ENCODE results near the gene SDK1. TPM values are rescaled to one million over a fixed set of nuclear protein-coding genes. Genes with fewer than 3 reads are reported as not detected.

The SDK1 gene
- total and polyA plus RNA-seq, 10 of the 15 experiments (the other 5 are each of a cell fraction or from before 2014, with no cell fraction given): 0.14 to 0.33 TPM; not detected in 8

DNA sequence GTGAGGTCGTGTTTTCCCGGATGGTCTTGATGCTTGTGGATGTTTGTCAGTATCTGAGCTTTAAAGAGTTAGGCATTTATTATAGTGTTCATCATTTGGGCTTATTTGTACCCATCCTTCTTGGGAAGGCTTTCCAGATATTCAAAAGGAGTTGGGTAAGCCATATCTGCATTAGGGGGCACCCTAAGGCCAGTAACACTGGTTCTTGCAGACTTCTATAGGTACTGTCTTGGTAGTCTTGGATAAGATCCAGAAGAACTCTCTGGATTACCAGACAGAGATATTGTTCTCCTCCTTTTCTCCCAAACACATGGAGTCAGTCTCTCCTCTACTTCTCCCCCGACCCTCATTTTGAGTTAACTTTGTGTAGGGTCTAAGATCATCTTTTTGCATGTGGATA lies 92.8 kb downstream of the SDK1 start:
- Histone ChIP-seq H3K4me2 (ENCODE audit: control insufficient read depth, insufficient read depth) (no peak overlapping the region), H3K79me2 (ENCODE audit: control insufficient read depth, insufficient read depth, low read length) (no peaks in the 10 kb centered on the region), H2AFZ (ENCODE audit: control insufficient read depth, low read depth, low read length) (no peak overlapping the region), H3K27ac (ENCODE audit: control insufficient read depth, insufficient read depth) (no peak overlapping the region), H3K9me3 (replicated peaks; ENCODE audit: control insufficient read depth, insufficient read depth, low read length) (no peaks in the 10 kb centered on the region), H4K20me1 (ENCODE audit: control insufficient read depth, insufficient read depth) (no peaks in the 10 kb centered on the region), H3K36me3 (ENCODE audit: control insufficient read depth in 2 of 2, insufficient read depth in 2 of 2, low read length in 1 of 2) (no peaks in the 10 kb centered on the region), H3K4me1 (ENCODE audit: control insufficient read depth, insufficient read depth, low read length) (no peaks in the 10 kb centered on the region), H3K9ac (ENCODE audit: control insufficient read depth, insufficient read depth, low read length) (no peak overlapping the region), H3K4me3 (no peak overlapping the region), H3K27me3 (replicated peaks in 1 of 2; ENCODE audit: control insufficient read depth in 2 of 2, insufficient read depth in 2 of 2, low read length in 1 of 2) (no peaks in the 10 kb centered on the region)
- in situ Hi-C loops (cut with MboI) (no loop called here), intact Hi-C loops (cut with micrococcal nuclease; ENCODE audit: unreplicated experiment) (no loop called here)
- no peak for ATAC-seq
- no peak for FAIRE-seq
- SMC1A ChIA-PET (ENCODE audit: uncharacterized antibody, unreplicated experiment): no interaction called here
- 24% methylated on average over 3 of the region's 3 CpGs for WGBS (ENCODE audit: insufficient coverage, insufficient replicate concordance, low lambda C conversion rate, missing lambda C conversion rate)
- RAD21 ChIA-PET (ENCODE audit: unreplicated experiment): no interaction called here
- POLR2A ChIA-PET: no interaction called here
- no peak for DNase-seq (ENCODE audit: low read depth, low spot score)
- CTCF ChIA-PET: no interaction called here
- BruUV-seq (replicated peaks): no TSS peak
- no peak for TF ChIP-seq ZNF24 (IDR thresholded peaks at IDR 0.05)
- no peak for TF ChIP-seq CREB1 (IDR thresholded peaks at IDR 0.05; ENCODE audit: low read depth)
- TF ChIP-seq NR2F1 (conservative IDR thresholded peaks at IDR 0.05): no peak
- TF ChIP-seq CHD1 (IDR thresholded peaks at IDR 0.05; ENCODE audit: low read depth, low read length): no peak
- TF ChIP-seq SMARCA5 (IDR thresholded peaks at IDR 0.05): no peak
- TF ChIP-seq MTA3 (IDR thresholded peaks at IDR 0.05; ENCODE audit: borderline replicate concordance, low read length): no peak
- TF ChIP-seq, protein P1, sequence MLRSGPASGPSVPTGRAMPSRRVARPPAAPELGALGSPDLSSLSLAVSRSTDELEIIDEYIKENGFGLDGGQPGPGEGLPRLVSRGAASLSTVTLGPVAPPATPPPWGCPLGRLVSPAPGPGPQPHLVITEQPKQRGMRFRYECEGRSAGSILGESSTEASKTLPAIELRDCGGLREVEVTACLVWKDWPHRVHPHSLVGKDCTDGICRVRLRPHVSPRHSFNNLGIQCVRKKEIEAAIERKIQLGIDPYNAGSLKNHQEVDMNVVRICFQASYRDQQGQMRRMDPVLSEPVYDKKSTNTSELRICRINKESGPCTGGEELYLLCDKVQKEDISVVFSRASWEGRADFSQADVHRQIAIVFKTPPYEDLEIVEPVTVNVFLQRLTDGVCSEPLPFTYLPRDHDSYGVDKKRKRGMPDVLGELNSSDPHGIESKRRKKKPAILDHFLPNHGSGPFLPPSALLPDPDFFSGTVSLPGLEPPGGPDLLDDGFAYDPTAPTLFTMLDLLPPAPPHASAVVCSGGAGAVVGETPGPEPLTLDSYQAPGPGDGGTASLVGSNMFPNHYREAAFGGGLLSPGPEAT (IDR thresholded peaks at IDR 0.05; ENCODE audit: low read depth): no peak
- TF ChIP-seq ZBED1 (IDR thresholded peaks at IDR 0.05; ENCODE audit: borderline replicate concordance): no peak
- TF ChIP-seq SPI1 (IDR thresholded peaks at IDR 0.05; ENCODE audit: borderline replicate concordance, insufficient read depth, low read depth, low read length): no peak
- TF ChIP-seq RELA (IDR thresholded peaks at IDR 0.05; ENCODE audit: borderline replicate concordance, partially characterized antibody): no peak
- TF ChIP-seq, protein P2, sequence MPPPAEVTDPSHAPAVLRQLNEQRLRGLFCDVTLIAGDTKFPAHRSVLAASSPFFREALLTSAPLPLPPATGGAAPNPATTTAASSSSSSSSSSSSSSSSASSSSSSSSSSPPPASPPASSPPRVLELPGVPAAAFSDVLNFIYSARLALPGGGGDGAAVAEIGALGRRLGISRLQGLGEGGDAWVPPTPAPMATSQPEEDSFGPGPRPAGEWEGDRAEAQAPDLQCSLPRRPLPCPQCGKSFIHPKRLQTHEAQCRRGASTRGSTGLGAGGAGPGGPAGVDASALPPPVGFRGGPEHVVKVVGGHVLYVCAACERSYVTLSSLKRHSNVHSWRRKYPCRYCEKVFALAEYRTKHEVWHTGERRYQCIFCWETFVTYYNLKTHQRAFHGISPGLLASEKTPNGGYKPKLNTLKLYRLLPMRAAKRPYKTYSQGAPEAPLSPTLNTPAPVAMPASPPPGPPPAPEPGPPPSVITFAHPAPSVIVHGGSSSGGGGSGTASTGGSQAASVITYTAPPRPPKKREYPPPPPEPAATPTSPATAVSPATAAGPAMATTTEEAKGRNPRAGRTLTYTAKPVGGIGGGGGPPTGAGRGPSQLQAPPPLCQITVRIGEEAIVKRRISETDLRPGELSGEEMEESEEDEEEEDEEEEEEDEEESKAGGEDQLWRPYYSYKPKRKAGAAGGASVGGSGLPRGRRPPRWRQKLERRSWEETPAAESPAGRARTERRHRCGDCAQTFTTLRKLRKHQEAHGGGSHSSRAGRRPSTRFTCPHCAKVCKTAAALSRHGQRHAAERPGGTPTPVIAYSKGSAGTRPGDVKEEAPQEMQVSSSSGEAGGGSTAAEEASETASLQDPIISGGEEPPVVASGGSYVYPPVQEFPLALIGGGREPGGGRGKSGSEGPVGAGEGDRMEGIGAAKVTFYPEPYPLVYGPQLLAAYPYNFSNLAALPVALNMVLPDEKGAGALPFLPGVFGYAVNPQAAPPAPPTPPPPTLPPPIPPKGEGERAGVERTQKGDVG (CRISPR knock-in tag; IDR thresholded peaks at IDR 0.05): no peak
- TF ChIP-seq, protein P3, sequence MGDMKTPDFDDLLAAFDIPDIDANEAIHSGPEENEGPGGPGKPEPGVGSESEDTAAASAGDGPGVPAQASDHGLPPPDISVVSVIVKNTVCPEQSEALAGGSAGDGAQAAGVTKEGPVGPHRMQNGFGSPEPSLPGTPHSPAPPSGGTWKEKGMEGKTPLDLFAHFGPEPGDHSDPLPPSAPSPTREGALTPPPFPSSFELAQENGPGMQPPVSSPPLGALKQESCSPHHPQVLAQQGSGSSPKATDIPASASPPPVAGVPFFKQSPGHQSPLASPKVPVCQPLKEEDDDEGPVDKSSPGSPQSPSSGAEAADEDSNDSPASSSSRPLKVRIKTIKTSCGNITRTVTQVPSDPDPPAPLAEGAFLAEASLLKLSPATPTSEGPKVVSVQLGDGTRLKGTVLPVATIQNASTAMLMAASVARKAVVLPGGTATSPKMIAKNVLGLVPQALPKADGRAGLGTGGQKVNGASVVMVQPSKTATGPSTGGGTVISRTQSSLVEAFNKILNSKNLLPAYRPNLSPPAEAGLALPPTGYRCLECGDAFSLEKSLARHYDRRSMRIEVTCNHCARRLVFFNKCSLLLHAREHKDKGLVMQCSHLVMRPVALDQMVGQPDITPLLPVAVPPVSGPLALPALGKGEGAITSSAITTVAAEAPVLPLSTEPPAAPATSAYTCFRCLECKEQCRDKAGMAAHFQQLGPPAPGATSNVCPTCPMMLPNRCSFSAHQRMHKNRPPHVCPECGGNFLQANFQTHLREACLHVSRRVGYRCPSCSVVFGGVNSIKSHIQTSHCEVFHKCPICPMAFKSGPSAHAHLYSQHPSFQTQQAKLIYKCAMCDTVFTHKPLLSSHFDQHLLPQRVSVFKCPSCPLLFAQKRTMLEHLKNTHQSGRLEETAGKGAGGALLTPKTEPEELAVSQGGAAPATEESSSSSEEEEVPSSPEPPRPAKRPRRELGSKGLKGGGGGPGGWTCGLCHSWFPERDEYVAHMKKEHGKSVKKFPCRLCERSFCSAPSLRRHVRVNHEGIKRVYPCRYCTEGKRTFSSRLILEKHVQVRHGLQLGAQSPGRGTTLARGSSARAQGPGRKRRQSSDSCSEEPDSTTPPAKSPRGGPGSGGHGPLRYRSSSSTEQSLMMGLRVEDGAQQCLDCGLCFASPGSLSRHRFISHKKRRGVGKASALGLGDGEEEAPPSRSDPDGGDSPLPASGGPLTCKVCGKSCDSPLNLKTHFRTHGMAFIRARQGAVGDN (IDR thresholded peaks at IDR 0.05): no peak
- TF ChIP-seq ZNF384 (IDR thresholded peaks at IDR 0.05; ENCODE audit: borderline replicate concordance, low read depth, low read length): no peak
- no peak for TF ChIP-seq DPF2 (IDR thresholded peaks at IDR 0.05)
- TF ChIP-seq CHD2 (IDR thresholded peaks at IDR 0.05; ENCODE audit: borderline replicate concordance, low read depth, low read length): no peak
- no peak for TF ChIP-seq SREBF2 (IDR thresholded peaks at IDR 0.05; ENCODE audit: low read length)
- TF ChIP-seq ZNF274 (IDR thresholded peaks at IDR 0.05; ENCODE audit: insufficient read depth, insufficient read length): no peak

Data from GM12878 (cell line).